Right kidney (tissue), 1 donor: ENCODE data around the gene PGK1.
A peak's percentile ranks its signal among the peaks of the same experiment; 100 is the strongest.
"Not testable (repeated sequence)": the region's sequence is repeated elsewhere in the genome, so short reads cannot be mapped to it uniquely, and the experiment has no call there.

ENCODE experiments used
- DNase-seq: peaks from one replicate; pipeline ENCODE4 v3.0.0-alpha.2; 2016

The PGK1 gene

DNA sequence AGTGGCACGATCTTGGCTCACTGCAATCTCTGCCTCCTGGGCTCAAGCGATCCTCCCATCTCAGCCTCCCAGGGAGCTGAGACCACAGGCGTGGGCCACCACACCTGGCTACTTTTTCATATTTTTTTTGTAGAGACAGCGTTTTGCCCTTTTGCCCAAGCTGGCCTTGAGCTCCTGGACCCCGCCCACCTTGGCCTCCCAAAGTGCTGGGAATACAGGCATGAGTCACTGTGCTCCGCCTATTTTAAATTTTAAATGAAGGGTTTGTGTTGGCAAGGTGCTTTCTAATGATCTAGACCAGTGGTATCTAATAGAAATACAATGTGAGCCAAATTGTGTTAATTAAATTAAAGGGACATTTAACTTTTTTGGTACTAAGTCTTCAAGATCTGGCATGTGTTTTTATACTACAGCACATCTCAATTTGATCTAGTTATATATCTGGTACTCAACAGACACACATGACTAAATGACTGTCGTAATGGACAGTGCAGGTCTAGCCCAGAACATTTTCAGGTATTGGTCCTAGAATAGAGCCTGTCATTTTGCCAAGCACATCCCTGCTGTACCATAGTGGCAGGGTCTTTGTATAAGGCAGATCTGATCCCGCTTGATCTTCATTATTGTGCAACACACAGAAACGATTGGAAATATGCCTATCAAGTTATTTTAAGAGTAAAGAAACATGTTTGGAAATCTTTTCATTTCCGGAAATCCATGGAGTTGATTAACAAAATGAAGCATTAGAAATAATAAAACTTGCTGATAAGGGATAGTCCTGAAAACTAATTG is 7.3 kb downstream of the PGK1 start:
- DNase-seq: no peak

DNA sequence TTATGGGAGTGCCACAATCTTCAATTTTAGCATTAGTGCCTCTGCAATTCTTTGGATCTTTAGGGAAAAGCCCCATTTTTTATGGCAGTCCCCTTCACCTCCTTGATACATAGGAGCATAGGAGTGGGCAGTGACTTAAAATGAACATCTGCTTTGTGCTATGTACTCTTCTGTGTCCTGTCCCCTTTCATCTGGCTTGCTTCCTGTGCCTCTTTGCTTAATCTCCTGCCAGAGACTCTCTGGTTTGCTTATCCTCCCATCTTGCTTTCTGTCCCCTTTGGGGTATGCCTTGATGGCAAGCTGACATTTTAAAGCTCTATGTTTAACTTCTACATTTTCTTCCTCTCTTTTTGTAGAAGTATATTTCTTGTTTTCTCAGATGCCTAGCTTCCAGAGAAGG is 12.3 kb downstream of the PGK1 start:
- no peak for DNase-seq

DNA sequence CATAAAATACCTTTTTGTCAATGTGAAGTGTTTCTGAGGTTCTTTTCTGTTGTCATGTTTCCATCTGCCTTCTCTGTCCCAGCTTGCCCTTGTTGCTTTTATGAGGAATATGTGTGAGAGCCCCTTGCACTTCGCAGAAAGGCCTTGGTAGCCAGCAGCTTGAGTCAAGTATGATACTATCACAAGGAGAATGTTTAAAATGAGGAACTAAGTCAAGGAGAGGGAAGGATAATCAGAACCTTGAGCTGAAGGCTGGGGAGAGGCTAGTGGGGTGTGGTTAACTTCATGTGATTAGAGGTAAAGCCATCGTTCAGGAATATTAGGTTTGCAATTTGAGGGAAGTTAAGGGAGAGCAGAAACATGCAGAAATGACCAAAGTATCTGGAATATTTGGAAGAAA is 12.7 kb downstream of the PGK1 start:
- DNase-seq: no peak

DNA sequence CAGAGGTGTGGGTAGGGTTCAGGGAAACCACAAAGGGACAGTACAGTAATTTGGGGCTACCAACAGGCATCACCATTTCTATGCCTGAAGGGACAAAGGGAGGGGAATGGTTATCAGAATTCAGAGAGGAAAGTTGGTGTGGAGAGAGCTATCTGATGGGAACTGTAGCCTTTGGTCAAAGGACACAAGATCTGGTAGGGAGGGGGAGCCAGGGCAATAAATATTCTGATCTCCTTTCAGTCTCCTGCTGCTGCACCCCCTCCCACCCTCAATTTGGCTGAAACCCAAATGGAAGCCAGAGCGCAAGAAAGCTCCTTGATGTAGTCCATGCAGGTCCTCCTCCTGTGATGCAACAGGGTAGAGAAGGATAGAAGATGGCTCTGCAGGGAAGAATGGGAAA is 14.6 kb downstream of the PGK1 start:
- no peak for DNase-seq

DNA sequence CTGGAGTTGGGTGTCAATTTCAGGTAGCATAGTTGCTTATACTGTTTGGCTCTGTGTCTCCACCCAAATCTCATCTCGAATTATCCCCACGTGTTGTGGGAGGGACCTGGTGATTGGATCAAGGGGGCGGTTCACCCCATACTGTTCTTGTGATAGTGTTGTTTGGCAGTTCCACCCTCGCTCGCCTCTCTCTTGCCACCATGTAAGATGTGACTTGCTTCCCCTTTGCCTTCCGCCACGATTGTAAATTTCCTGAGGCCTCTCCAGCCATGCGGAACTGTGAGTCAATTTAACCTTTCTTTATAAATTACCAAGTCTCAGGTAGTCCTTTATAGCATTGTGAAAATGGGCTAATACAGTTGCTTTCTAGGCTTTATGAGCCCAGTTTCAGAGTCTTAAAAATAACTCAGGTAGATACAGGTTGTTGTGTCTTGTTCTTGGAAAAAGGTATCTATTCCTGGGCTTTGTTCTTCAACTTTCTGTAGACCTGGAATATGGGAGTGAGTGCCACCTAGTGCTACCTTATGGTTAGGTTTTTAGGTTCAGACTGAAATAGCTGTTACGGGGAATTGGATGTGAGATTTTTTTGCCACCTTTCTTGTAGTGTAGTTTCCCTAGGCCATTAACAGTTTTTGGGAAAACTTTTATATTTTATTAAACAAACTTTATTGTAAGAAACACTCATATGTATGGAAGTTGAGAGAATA is 15.6 kb downstream of the PGK1 start:
- DNase-seq: no peak

DNA sequence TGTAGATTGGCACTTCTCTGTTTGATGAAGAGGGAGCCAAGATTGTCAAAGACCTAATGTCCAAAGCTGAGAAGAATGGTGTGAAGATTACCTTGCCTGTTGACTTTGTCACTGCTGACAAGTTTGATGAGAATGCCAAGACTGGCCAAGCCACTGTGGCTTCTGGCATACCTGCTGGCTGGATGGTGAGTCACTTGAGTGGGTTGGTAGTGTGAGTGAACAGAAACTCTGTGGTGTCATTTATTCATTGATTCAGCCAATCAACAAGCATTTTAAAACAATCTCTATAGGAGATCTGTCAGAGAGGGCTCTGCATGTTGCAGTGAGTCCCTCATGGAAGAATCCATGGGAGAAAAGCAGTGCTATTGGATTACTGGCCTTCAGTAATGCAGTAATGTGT is 19.1 kb downstream of the PGK1 start:
- DNase-seq: no peak

DNA sequence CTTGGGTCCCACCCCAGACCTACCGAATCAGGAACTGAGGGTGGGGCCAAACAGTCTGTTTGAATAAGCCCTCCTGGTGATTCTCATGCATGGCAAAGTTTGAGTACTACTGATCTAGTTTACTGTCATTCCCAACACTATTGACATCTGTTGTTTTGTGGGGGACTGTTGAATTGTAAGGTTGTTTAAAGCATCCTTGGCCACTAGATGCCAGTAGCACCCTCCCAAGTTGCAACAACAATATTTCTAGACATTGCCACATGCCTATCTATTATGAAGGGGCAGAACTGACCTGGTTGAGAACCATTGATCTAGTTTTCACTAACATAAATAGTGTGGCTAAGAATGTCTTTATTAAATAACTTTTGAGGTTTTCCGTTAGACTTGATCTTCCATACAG is 20.3 kb downstream of the PGK1 start:
- no peak for DNase-seq

DNA sequence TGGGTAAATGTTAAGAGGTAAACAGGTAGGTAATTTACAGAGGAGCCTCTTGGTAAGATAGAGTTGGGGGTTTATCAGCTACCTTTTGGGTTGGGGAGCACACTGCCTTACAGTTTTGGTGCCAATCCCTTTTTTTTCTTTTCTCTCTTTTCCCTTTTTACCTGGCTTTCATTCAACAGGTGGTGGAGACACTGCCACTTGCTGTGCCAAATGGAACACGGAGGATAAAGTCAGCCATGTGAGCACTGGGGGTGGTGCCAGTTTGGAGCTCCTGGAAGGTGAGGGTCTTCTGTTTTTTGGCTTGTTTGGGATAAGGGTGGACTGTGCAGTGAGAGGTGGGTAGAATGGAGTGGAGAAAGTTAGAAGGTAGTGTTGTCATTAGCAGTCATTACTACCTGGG is 21.1 kb downstream of the PGK1 start:
- DNase-seq: no peak

DNA sequence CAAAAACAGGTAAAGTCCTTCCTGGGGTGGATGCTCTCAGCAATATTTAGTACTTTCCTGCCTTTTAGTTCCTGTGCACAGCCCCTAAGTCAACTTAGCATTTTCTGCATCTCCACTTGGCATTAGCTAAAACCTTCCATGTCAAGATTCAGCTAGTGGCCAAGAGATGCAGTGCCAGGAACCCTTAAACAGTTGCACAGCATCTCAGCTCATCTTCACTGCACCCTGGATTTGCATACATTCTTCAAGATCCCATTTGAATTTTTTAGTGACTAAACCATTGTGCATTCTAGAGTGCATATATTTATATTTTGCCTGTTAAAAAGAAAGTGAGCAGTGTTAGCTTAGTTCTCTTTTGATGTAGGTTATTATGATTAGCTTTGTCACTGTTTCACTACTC is 21.7 kb downstream of the PGK1 start:
- DNase-seq: not testable (repeated sequence)

DNA sequence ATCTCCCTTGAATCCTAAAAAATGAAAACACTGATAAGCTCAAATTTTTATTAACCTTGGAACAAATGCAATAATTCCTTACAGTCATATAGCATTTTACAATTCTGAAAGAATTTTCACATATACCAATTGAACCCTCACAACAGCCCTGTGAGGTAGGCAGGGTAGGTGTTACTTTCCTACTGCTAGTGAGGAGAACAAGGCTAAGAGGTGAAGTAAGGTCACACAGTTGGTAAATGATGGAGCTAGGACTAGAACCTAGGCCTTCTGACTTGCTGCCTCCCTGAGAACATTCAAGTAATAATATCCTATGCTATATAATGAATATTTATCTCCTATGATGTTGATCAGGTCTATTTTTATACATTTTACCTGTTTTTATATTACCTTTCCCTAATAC is 25.7 kb downstream of the PGK1 start:
- DNase-seq: no peak

DNA sequence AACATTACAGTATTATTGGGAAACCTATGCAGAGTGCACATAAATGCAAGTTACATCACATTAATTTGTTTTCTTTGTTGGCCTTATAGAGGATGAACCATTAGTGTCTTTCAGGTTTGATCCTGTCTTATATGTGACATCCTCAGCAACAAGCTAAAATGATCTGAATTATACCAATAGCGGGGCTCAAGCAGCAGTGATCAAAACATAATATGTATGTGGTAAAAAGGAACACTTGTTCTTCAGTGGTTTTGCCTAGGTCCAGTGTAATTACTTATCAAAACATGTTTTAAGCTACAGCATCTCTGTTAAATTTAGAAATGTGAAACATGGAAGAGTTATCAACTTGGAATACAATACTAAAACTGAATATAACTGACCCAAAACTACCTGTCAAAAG is 26.3 kb downstream of the PGK1 start:
- no peak for DNase-seq

DNA sequence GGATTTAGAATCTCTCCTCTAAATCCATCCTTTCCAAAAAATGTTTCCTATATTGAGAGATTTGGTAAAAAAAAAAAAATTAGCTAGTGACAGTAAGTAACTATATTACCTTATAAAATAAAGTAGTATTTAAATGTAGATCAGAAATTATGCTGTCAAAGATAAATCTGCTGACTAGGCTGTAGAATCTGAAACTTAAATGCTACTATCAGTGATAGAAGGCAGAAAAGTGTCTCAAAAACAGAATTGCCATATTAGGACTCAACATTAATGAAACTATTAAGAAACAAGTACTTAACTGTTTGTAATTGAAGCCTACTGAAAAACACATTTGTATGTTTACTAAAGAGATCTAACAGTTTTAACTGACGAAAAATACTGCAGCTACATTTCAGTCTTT is 27.1 kb downstream of the PGK1 start:
- no peak for DNase-seq

DNA sequence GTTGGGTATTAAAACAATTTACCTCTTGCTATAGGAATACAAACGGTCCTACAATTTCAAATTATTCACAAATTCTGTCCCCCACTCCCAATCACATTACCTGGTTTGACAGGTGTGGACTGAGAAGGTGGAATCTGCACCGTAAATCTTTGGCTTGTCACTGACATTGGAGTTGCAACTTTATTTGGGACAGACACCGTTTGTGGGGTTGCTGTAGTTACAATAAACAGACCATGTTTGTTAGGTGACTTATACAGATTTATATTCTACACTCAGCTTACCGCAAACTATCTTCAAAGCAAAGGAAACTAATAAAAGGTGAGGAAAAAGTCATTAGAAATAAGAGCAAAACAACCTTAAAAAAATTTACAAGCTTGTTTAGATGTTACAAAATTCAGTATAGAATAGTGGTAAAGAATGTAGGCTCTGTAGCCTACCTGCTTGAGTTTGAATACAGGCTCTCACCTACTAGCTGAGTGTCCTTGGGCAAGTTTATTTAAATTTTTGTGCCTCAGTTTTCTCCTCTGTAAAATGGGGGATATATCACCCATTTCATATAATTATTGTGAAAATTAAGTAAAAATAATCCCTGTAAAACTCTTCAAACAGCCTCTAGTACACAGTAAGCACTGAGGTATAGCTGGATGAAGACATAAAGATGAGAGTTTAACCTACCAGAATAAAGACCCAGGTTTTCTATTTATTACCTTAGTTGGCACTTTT is 29.4 kb downstream of the PGK1 start:
- DNase-seq: no peak

DNA sequence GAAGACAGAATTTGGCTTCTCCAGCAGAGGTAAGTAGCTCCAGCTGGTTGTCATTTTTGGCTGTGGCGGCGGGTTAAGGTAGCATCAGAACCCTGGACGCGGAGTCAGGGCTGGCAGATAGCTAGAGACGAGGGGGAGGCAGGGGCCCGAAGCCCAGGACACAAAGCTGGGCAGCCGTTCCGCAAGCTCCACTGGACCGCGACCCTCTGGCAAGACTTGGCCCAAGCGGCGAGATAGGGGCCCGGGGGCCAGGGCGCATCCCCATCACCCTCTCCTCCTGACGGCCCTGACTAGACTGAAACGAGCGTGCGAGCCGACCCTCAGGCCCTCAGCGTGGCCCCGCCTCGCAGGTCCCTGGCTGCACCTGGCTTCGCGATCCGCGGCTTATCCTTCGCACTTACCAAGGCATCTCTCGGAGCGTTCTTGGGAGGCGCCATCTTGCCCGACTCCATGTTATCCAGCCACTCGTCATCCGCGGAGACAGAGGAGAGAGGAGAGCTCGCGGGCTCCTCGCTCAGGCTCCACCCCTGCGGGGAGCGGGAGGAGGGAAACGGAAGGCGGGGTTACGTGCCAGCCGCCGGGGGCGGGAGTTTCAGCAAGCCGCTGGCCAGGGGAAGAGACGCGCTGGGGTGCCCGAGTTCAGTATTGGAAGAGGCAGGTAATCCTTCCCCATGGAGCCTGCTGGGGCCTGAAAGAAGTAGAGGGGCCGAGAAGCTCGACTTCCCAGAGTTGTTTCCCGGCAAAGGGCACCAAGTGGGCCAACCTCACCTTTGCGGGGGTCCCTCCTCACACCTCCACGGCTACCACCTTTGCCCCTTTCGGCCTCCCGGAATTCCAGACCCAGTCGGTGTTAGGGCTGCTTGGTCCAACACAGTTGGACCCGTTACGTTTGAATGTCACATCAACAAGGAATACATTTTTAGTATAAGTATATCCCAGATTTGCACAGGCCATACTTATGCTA is 35.4 kb downstream of the PGK1 start, which contains the start of gene TAF9B:
TAF9B (minus strand) TSS at position 491 of the 964 bp plus-strand sequence; CDS start at position 452, 39 bp downstream.
- DNase-seq: peak; percentile 76

DNA sequence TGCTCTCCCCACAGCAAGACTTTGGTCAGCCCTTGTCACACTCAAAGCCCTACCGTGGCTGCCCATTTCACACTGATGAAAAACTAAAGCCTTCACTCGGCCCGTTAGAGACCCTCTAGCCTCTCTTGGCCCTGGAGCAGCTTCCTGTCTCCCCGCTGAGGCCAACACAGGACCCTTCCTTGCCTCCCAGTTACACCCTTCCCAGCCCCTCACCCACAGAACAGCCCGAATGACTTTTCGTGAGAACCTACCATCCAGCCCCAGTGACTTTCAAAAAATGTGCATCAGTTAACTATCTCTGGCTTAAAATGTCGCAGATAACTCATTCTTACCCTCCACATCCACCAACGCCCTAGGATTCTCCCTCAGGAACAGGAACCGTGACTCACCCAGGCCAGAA is 36.2 kb downstream of the PGK1 start:
- DNase-seq: no peak

DNA sequence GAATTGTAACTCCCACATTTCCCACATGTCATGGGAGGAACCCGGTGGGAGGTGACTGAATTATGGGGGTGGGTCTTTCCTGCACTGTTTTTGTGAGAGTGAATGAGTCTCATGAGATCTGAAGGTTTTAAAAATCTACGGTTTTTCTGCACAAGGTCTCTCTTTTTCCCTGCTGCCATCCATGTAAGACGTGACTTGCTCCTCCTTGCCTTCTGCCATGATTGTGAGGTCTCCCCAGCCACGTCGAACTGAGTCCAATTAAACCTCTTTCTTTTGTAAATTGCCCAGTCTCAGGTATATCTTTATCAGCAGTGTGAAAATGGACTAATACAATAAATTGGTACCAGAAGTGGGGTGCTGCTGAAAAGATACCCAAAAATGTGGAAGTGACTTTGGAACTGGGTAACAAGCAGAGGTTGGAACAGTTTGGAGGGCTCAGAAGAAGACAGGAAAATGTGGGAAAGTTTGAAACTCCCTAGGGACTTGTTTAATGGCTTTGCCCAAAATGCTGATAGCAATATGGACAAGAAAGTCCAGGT is 43.0 kb downstream of the PGK1 start:
- DNase-seq: not testable (repeated sequence)

DNA sequence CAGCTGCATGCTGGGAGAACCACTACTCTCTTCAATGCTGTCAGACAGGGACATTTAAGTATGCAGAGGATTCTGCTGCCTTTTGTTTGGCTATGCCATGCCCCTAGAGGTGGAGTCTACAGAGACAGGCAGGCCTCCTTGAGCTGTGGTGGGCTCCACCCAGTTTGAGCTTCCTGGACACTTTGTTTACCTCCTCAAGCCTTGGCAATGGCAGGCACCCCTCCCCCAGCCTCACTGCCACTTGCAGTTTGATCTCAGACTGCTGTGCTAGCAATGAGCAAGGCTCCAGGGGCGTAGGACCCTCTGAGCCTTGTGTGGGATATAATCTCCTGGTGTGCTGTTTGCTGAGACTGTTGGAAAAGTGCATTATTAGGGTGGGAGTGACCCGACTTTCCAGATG is 53.3 kb downstream of the PGK1 start:
- not testable (repeated sequence) for DNase-seq

DNA sequence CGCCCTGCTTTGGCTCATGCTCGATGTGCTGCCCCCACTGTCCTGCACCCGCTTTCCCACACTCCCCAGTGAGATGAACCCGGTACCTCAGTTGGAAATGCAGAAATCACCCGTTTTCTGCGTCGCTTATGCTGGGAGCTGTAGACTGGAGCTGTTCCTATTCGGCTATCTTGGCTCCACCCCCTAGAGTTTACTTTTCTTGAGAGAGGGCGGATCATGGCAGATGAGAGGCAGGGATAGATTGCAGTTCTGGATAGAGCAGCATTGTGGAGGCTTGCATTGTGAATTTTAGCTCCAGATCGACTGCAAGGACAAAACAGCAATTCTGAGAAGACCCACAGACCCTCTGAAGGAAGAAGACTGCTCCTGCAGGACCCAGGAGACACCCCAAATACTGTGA is 53.8 kb downstream of the PGK1 start:
- not testable (repeated sequence) for DNase-seq

DNA sequence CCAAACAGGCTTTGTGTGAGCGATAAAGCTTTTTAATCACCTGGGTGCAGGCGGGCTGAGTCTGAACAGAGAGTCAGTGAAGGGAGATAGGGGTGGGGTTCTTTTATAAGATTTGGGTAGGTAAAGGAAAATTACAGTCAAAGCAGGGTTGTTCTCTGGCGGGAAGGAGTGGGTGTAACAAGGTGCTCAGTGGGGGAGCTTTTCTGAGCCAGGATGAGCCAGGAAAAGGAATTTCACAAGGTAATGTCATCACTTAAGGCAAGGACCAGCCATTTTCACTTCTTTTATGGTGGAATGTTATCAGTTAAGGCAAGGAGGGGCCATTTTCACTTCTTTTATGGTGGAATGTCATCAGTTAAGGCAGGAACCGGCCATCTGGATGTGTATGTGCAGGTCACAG is 56.7 kb downstream of the PGK1 start:
- DNase-seq: not testable (repeated sequence)

DNA sequence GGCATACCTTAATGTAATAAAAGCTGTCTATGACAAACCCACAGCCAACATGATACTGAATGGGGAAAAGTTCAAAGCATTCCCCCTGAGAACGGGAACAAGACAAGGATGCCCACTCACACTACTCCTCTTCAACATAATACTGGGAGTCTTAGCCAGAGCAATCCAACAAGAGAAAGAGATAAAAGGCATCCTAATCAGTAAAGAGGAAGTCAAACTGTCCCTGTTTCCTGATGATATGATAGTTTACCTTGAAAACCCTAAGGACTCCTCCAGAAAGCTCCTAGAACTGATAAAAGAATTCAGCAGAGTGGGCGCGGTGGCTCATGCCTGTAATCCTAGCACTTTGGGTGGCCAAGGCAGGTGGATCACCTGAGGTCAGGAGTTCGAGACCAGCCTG is 59.1 kb downstream of the PGK1 start:
- DNase-seq: not testable (repeated sequence)

DNA sequence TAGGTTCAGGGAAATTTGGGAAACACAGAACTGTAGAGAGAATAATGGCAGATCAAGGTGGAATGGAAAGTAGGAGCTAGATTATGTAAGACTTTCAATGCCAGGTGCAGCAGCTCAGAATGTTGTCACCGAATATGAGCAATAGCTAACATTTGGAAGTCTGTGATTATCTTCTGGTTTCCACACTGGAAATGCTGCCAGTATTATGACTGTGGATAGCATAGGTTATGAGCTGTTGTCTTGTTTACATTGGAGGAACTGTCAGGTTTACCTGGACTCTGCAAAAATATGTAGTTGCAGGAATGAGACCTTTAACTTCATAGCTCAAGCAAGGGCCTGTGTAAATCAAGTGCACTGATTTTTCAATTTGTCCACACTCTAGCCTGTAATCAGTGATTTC is 61.4 kb downstream of the PGK1 start:
- DNase-seq: no peak

DNA sequence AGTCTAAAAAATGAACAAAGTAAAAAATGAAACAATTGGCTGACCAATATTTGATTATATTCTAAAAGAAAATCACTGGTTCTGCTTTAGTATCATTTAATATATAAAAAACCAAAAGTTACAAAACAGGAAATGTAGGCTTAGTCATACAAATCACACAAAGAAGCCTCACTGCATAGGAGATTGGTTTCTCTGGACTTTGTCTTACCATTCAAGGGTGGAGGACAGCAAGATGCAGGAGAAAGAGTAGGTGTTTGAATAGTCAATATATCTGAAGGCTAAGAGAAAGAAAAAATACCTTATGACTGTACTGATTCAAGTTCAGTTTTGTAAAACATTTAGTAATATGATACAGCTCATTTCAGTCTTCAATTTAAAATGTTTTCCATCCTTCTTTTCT is 64.0 kb downstream of the PGK1 start:
- DNase-seq: no peak
